ENCODE data around the gene GRK1. TPM values are rescaled to one million over a fixed set of nuclear protein-coding genes. Genes with fewer than 3 reads are reported as not detected.
A peak's percentile ranks its signal among the peaks of the same experiment; 100 is the strongest.

GRK1 gene
- total RNA-seq, 1 donor from 2014 or later: not detected

DNA sequence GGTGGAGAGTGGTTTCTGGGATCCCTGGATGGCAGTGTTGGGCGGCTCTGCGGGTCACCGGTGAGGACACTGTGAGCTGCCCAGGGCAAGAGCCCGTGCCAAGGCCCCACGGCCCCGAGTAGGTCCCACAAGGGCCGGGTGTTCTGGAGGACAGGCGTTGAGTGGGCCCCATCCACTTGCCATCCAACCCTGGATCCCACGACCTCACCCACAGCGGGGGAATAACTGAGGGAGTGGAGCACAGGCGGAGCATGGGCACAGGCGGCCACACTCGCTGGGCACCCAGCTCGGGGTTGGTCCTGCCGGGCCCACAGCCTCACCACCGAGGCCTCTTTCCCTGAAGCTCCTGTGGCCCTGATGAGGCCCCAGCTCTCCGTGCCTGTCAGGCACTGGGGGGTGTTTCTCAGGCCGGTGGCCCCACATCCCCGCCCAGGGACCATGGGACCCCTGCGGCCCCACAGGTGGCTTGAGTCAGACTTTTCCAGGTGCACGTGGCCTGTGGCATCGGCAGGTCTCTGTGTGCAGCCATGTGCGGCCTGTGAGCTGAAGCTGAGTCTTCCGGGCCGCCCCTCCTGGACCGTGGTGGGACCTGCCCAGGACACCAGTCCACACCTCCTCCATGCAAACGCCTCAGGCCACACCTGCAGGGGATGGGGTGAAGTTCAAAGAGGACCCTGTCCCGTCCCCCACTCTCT lies 108.6 kb downstream of the GRK1 start:
- DNase-seq (ENCODE audit: low read depth in 2 of 2): no peak

DNA sequence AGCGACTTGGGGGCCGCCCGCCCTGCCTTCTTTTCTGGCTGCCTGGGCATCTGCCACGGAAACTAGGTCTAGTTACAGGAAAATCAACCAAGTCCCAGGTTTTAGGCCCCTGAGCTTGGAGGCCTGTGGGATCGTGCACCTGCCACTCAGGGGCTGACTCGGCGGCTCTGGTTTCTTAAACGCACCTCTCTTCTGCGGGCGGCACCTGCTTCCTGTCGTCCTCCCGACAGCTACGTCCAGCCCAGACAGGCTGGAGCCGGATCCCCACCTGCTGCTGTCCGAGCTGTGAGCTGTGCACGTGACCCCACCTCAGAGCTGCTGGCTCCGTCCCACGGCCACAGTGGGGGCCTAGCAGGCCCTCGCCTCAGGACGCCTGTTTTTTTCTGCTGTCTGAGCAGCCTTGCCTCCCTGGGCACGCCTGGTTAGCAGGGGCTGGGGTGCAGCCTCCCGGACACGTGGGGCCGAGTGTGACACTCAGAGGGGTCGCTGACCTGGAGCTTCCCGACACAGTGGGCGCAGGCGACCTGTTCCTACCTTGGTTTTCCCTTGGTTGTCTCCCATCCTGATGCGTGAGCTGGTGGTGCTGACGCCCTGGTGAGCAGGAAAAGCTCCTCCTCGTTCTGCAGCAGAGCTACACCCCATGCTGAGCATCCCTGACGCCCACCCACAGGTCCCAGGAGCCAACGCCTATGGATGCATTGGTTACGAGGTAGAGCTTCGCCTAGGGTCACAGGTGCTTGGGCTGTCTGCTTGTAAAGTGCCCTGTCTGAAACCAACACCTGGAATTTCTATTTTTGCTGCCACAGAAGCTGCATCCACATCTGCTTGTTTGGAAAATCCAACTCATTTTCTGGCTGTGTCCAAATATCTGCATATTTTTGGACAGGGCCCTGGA lies 109.5 kb downstream of the GRK1 start:
- peak in 1 of 2 donors; percentile 43 for DNase-seq (ENCODE audit: low read depth in 2 of 2)

DNA sequence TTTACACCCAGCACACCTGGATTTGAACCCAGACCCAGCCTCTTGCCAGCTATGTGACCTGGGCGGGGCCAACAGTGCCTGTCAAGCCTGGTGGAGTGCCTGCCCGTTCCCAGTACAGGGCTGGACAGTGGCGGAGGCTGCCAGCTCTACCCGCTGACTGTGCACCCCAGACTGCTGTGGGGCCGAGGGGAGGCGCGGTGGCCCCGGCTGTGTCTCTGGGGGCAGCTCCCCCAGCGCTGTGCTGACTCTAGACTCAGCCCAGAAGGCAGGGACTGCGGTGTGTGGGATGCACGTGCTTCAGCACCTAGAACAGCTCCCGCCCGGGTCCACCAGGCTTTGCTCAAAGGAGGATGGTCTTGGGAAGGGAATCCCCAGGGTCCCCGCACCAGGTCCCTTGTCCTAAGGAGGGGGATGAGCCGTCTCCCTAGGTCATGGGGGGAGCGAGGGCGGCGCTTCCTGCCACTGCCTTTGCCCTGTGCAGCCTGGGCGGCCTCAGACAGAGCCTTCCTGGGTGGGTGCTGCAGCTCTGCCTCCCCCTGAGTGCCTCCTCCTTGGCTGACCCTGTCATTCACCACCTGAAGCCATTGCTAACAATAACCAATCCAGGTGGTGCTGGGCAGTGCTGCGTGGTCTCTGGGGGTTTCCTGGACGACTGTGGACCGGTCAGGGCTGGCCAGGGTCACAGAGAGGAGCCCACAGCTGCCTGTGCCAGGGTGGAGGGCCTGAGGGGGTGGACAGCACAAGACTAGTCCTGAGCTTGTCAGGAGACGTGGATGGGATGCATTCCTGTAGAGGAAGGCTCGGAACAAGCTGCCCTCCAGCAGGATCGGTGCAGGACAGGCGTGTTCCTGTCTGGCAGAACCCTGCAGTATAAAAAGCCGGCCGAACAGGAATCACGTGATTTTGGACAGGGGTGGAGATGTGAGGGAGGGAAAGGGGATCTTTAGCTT lies 110.6 kb downstream of the GRK1 start:
- peak; percentile 43 to 64 for DNase-seq (ENCODE audit: low read depth in 2 of 2)

DNA sequence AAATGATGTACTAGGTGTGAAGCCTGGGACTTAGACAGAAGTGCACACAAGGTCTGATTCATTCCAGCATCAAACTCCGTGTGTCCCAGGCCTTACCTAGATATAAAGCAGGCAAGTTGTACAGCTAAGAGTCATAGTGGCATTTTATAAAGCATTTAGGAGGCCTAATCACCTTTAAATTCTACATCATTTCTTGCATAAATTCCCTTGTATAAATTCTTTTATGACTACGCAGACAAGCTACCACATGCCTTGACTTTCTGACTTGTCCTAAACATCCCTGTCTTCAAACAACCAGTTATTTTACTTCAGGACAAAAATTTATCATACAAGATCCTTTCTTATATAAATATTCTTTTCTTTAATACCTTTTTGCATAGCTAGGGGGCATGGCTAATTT lies 114.6 kb downstream of the GRK1 start:
- DNase-seq (ENCODE audit: low read depth in 2 of 2): no peak

DNA sequence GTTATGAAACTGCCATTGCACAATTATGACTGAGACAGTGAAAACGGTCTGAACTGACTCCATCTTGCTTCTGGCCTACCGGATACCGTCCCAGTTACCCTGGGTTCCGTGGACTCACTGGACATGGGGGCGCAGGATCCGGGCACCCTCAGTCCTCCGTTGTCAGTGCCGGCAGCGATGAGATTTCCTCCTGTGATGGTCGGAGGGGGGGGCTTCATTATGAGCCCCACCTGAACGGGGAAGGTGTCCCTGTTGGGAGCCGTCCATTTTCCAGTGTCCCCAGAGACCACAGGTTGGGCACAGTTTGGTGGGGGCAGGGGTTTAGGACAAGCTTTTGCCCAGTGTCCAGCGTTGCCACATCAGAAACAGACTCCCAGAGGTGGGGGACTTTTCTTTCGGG lies 115.5 kb downstream of the GRK1 start:
- DNase-seq (ENCODE audit: low read depth in 2 of 2): no peak

DNA sequence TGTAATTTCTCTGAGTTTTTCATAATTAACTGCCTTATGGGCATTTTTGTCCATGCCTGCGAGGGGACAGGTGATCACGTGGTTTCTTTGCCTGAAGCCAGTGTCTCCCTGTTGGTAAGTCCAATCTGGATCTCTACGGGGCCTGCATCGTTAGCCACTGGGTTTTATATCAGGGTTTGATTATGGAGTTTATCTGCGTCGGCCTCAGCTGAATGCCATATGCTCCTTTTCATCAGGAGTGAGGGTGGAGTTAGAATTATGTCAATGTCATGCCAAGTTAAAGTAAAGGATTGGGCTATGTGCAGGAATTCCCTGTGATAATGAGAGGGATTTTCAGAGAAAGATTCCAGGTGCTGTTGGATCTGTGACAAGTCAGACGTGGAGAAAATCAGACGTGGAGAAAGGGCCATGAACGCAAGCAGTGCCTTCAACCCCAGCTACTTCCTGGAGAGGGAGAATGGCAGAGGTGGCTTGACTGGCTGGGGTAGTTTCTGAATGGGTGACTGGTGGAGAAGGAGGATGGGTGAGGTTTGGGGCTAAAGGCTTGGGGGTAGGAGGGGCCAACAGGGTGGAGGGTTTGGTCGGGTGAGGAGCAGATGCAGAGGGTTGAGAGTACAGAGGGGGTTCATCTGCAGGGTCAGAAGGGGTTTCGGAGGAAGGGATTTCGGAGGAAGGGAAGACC lies 116.3 kb downstream of the GRK1 start:
- DNase-seq (ENCODE audit: low read depth in 2 of 2): no peak

DNA sequence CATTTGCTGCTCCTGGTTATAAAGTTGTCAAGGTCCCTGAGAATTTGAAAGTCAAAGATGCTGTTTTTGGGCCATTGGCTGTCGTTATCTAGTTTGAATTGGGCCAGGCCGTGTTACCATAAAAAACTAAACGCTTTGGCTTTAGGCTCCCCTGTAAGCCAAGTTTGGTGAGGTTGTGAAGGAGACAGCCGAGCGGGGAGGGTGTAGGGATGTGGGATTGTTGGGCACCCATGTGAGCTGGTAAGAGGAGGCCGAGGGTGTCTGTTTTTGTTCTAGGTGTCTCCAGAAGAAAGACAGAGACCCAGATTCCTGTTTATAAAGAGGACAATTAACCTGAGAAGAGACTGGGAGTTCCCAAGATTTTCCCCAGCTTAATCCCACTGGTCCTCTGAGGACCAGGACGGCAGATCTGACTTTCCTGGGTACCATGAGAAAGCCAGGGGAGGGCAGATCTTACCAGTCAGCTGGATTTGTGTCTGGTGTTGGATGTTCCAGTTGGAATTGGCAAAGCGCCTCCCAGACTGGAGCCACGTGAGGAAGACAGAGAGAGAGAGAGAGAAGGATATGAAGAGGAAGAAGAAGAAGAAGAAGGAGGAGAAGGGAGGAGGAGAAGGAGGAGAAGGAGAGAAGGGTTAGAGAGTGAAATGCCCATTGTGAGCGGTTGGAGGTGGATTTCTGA lies 117.1 kb downstream of the GRK1 start:
- no peak for DNase-seq (ENCODE audit: low read depth in 2 of 2)

DNA sequence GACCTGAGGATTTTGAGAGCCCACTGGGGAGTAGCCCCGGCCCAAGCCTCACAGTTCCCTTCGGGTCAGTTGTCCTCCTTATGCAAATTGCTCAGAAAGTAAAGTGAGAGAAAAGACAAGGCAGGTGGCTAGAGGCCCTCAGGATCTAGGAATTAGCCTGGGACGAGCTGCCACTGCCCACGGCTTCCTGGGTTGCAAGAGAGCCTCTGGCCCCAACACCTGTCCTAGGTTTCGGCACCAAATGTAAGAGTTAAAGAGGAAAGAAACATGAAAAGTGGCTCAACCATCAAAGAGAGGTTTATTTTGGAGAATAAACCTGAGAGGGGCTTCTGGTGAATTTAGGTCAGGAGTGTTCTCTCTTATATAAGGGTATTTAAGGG lies 117.6 kb downstream of the GRK1 start:
- no peak for DNase-seq (ENCODE audit: low read depth in 2 of 2)

DNA sequence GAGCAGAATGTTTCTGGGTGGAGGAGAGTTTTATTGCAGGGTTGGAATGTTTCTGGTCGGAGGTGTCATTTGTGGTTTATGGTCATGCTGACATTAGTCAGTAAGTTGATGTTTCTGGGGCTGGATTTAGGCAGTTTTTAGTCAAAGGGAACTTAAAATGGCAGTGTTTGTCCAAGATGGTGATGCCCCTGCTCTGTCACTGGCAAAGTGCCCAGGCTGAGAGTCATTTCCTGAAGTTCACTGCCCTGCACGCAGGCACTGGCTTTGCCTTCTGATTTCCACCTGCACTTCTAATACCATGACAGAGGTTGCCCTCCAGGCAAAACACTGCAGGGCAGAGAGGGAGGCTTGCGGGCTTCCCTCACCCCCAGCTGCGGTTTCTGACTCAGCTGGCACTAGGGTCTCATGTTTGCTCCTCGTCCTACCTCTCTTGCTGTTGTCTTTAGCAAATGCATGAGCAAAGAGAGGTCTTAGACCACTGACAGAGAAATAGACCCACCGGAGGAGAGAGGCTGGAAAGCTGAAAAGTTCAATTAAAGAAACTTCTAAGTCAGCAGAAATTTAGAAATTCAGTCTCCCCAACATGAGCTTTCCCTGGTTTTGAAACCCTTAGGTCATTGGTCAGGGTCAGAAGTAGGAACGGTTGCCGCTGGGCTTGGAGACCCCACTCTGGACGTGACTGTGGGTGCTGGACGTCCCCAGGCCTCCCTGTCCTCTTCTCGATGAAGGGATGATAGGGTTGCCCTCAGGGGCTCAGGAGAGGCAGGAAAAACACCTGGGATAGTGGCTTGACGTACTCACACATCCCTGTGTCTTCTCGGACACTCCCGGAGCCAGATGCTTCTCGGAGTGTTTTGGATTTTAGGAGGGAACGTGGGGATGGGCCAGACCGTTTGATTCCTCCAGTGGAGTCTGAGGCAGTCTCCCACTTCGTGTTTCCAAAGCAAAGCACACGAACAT lies 118.3 kb downstream of the GRK1 start:
- DNase-seq (ENCODE audit: low read depth in 2 of 2): peak; percentile 83

DNA sequence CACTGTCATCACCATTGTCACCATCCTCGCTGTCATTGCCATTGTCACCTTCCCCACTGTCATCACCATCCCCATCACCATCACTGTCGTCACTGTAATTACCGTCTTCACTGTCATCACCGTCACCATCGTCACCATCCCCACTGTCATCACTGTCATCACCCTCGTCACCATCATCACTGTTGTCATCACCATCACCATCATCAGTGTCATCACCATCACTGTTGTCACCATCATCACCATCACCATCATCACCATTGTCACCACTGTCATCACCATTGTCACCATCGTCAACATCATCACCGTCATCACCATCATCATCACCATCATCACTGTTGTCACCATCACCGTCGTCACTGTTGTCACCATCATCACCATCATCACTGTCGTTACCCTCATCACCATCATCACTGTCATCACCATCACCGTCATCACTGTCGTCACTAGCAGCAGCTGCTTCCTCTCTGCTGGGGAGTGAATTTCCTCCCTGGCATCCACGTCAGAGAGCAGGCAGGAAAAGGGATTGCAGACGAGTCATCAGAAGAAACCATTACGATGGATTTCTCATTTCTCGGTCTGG lies 119.3 kb downstream of the GRK1 start:
- peak; percentile 51 to 85 for DNase-seq (ENCODE audit: low read depth in 2 of 2)

Other genes starting within 250 kb of the GRK1 start
- gene ADPRHL1, start 213.7 kb upstream of the GRK1 start, total RNA-seq: 0.20 and 0.44 TPM in 2 replicates
- 5.2 and 6.2 TPM in 2 replicates for gene DCUN1D2, start 176.5 kb upstream of the GRK1 start, total RNA-seq
- gene TFDP1, start 82.5 kb upstream of the GRK1 start, total RNA-seq: 31.8 and 34.5 TPM in 2 replicates
- gene ATP4B, start 9.0 kb upstream of the GRK1 start, total RNA-seq: not detected in 2 replicates
- 42.7 and 55.8 TPM in 2 replicates for gene TMEM255B, start 92.0 kb downstream of the GRK1 start, total RNA-seq
- 54.5 and 130 TPM in 2 replicates for gene GAS6, start 196.9 kb downstream of the GRK1 start, total RNA-seq

All from lung microvascular endothelial cell (primary cell).